B cell (primary cell): Measurements from ENCODE around the gene WDR1.

Source experiments
- CTCF ChIP-seq: fragments of 200-600 bp; IDR thresholded peaks from one replicate; pipeline ENCODE4 v1.8.0; 2022; ENCODE audit warnings: antibody characterized with exemption, mild to moderate bottlenecking
- EZH2 ChIP-seq: IDR thresholded peaks from 2 replicates; pipeline ENCODE4 v1.6.1; 2012; ENCODE audit warnings: borderline replicate concordance, low read depth, mild to moderate bottlenecking, moderate library complexity, low read length; ENCODE audit not compliant: insufficient read depth, poor library complexity, severe bottlenecking

GRCh38 chr4:10085386-10085785 is 31.2 kb downstream of the WDR1 start:
- TF ChIP-seq CTCF (no peak), EZH2 (no peak)
